Ascending aorta (tissue), 2 donors: Measurements from ENCODE around the gene NHLRC4. TPM values are rescaled to one million over a fixed set of nuclear protein-coding genes. Genes with fewer than 3 reads are reported as not detected.

ENCODE experiments used
- DNase-seq, 2 donors: peaks; one replicate each; pipeline ENCODE4 v3.0.0-alpha.2; 2019; ENCODE audit warnings: low spot score in 2 of 2
- H3K27ac ChIP-seq, 2 donors: fragments of 200-600 bp; sonication (generic); one replicate each; pipeline ENCODE4 v1.5.1; 2016 to 2017; ENCODE audit warnings: mild to moderate bottlenecking in 1 of 2
- H3K27me3 ChIP-seq: fragments of 200-600 bp; sonication (generic); one replicate; pipeline ENCODE4 v1.5.1; 2017
- H3K36me3 ChIP-seq, 2 donors: fragments of 200-600 bp; sonication (generic); one replicate each; pipeline ENCODE4 v1.5.1; 2016
- H3K4me1 ChIP-seq, 2 donors: fragments of 200-600 bp; sonication (generic); one replicate each; pipeline ENCODE4 v1.5.1; 2016 to 2017; ENCODE audit warnings: mild to moderate bottlenecking in 1 of 2
- H3K4me3 ChIP-seq, 2 donors: fragments of 200-600 bp; sonication (generic); one replicate each; pipeline ENCODE4 v1.5.1; 2016 to 2017; ENCODE audit warnings: mild to moderate bottlenecking in 1 of 2
- H3K9me3 ChIP-seq, 2 donors: fragments of 200-600 bp; sonication (generic); one replicate each; pipeline ENCODE4 v1.5.1; 2016
- intact Hi-C: fragments of 100-400 bp; cut with DNase I; formaldehyde crosslinking; loops from one replicate; pipeline ENCODE4 v1.15.1; 2023
- total RNA-seq: library from RNA; depleted of rRNA; stranded (reverse); fragments of >200 nt; gene quantifications from one replicate; pipeline ENCODE4 v1.1.0, GENCODE V29; 2016
- TF ChIP-seq, protein P1 (sequence below), 3 experiments: fragments of 200-600 bp in 2 of 3; fragments of 450-650 bp in 1 of 3; sonication (generic) in 2 of 3; IDR thresholded peaks; one replicate each; pipeline ENCODE4 v1.5.1; 2016 to 2019; ENCODE audit warnings: antibody characterized with exemption in 3 of 3, mild to moderate bottlenecking in 1 of 3, moderate library complexity in 1 of 3

Gene NHLRC4
- total RNA-seq, 1 donor from 2014 or later: not detected

DNA sequence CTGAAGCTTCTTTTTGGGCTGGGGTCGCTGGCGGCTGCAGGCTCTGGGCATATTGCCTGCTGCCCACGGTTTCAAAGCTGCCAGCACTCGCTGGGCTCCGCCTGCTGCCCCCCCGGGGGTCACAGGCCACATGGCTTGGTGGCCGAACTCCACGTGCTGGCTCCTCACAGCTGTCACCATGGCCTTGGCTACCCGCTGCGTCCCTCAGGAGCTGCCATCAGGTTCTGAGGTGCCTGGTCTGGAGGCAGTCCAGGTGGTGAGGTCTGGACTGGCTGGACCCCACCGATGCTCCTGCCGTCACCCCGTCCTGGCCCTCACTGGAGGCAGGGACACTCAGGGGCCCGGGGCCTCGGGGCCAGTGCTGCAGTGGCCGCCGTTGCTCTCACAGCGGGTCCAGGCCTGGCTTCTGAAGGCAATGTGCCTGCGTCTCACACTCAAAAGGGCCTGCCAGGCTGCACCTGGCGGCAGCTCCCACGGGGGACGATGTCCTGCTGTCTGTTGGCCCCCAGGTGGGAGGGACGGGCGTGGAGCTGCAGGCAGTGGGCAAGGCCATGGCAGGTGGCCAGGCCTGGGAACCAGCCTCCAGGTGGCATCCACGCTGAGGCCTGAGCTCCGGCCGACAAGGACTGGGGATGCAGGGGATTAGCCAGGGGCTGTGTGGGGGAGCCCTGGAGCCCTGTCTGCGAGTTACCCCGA, 26.0 kb upstream of the NHLRC4 start:
- H3K36me3 ChIP-seq: peaks cover 0 to 26% of the 10 kb centered on the region in 2 donors
- intact Hi-C loops: no loop called here

DNA sequence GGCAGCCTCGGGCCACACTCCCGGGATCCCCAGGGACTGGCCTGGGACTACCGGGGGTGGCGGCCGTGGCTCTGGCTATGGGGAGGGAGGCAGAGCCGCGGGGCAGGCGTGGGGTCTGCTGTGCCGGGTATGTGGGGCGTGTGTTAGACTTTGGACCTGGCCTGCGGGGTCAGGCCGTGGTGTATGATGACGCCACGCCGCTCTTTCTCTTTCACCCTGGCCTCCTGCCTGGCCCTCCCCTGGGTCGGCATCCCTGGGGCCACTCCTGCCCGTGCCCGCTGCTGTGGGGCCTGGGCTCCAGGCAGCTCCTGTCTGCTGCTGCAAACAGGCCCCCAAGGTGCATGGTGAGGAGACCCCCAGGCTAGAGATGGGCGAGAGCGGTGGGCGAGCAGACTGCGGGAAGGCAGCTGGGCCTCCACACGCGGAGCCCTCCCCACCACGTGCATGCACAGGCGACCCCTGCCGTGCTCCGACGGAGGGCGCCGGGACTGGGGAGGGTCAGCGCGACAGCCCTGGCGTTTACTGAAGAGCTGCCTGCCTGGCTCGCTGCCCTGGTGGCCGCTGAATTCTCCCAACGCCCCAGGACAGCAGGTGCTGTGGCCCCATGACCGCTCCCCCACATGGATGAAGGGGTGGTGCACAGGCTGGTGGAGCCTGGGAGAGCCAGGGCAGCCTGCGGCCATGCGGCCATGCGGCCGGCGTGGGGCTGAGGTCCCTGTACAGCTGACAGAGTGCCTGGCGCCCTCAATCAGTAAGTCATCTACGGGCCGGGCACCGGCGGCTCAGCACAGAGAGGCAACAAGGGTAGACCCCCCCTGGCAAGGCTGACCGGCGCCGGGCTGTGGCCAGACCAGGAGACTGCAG, 23.3 kb upstream of the NHLRC4 start:
- Histone ChIP-seq H3K4me3 (no peak overlapping the region), H3K9me3 (no peaks in the 10 kb centered on the region), H3K36me3 (peaks cover 10 to 28% of the 10 kb centered on the region in 2 donors), H3K27ac (no peak overlapping the region), H3K27me3 (no peaks in the 10 kb centered on the region), H3K4me1 (no peaks in the 10 kb centered on the region)
- no peak for DNase-seq
- intact Hi-C loops: no loop called here
- TF ChIP-seq, protein P1, sequence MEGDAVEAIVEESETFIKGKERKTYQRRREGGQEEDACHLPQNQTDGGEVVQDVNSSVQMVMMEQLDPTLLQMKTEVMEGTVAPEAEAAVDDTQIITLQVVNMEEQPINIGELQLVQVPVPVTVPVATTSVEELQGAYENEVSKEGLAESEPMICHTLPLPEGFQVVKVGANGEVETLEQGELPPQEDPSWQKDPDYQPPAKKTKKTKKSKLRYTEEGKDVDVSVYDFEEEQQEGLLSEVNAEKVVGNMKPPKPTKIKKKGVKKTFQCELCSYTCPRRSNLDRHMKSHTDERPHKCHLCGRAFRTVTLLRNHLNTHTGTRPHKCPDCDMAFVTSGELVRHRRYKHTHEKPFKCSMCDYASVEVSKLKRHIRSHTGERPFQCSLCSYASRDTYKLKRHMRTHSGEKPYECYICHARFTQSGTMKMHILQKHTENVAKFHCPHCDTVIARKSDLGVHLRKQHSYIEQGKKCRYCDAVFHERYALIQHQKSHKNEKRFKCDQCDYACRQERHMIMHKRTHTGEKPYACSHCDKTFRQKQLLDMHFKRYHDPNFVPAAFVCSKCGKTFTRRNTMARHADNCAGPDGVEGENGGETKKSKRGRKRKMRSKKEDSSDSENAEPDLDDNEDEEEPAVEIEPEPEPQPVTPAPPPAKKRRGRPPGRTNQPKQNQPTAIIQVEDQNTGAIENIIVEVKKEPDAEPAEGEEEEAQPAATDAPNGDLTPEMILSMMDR (IDR thresholded peaks at IDR 0.05): no peak

More for the DNA sequence above, 26.0 kb upstream of the NHLRC4 start:
- no peak for DNase-seq
- Histone ChIP-seq H3K9me3 (no peaks in the 10 kb centered on the region), H3K4me3 (no peak overlapping the region), H3K27ac (no peak overlapping the region), H3K4me1 (no peaks in the 10 kb centered on the region), H3K27me3 (no peaks in the 10 kb centered on the region)
- TF ChIP-seq, protein P1 (IDR thresholded peaks at IDR 0.05): no peak

DNA sequence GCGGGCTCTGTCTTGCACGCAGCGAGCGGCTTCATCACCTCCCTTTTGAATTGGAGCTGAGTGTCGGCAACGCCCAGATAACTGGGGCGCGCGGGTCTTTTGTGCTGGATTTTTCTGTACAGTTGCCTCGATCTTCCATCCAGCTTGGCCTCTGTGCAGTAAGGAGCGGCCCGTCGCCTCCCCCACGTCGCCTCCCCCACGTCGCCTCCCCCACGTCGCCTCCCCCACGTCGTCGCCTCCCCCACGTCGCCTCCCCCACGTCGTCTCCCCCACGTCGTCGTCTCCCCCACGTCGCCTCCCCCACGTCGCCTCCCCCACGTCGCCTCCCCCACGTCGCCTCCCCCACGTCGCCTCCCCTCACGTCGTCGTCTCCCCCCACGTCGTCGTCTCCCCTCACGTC, 22.3 kb upstream of the NHLRC4 start:
- Histone ChIP-seq H3K27me3 (no peaks in the 10 kb centered on the region), H3K4me1 (no peaks in the 10 kb centered on the region), H3K27ac (no peak overlapping the region), H3K9me3 (no peaks in the 10 kb centered on the region), H3K36me3 (peaks cover 17 to 37% of the 10 kb centered on the region in 2 donors), H3K4me3 (no peak overlapping the region)
- DNase-seq: no peak
- intact Hi-C loops: no loop called here
- TF ChIP-seq, protein P1 (IDR thresholded peaks at IDR 0.05): no peak

DNA sequence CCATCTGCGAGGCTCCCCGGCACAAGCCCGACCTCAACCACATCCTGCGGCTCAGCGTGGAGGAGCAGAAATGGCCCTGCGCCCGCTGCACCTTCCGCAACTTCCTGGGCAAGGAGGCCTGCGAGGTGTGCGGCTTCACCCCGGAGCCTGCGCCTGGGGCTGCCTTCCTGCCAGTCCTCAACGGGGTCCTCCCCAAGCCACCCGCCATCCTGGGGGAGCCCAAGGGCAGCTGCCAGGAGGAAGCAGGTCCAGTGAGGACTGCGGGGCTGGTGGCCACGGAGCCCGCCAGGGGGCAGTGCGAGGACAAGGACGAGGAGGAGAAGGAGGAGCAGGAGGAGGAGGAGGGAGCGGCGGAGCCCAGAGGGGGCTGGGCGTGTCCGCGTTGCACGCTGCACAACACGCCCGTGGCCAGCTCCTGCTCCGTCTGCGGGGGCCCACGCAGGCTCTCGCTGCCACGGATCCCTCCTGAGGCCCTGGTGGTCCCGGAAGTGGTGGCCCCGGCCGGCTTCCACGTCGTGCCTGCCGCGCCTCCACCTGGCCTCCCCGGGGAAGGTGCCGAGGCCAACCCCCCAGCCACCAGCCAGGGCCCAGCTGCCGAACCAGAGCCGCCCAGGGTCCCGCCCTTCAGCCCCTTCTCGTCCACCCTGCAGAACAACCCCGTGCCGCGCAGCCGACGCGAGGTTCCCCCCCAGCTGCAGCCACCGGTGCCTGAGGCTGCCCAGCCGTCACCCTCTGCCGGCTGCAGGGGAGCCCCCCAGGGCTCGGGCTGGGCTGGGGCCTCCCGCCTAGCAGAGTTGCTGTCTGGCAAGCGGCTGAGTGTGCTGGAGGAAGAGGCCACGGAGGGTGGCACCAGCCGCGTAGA, 19.7 kb upstream of the NHLRC4 start:
- Histone ChIP-seq H3K27me3 (no peaks in the 10 kb centered on the region), H3K4me3 (no peak overlapping the region), H3K4me1 (no peaks in the 10 kb centered on the region), H3K9me3 (no peaks in the 10 kb centered on the region), H3K36me3 (peaks cover 33 to 44% of the 10 kb centered on the region in 2 donors), H3K27ac (no peak overlapping the region)
- TF ChIP-seq, protein P1 (IDR thresholded peaks at IDR 0.05): peak in 1 of 3 experiments; percentile 27
- DNase-seq: no peak
- intact Hi-C loops: no loop called here

DNA sequence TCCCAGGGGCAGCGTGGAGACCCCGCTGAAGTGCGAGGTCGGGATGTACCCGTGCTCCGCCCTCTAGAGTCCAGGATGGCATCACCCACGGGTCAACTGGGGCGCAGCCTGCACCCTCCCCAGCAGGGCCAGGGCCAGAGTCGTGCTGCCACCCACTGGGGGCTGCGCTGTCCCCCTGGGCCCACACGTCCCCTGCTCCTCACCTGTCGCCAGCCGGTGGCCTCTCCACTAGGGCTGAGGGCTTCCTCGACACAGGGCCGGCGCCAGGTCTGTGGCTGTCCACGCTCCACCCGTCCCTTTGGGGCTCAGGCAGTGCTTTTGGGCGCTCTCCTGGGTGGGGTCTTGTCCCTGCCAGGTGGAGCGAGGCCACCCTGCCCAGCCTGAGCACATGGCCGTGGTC, 18.2 kb upstream of the NHLRC4 start:
- no peak for DNase-seq
- intact Hi-C loops: no loop called here

More for the DNA sequence above, 18.2 kb upstream of the NHLRC4 start:
- no peaks in the 10 kb centered on the region for H3K27me3 ChIP-seq
- H3K36me3 ChIP-seq: peaks cover 45 to 57% of the 10 kb centered on the region in 2 donors
- H3K4me3 ChIP-seq: no peak overlapping the region
- no peaks in the 10 kb centered on the region for H3K4me1 ChIP-seq
- H3K27ac ChIP-seq: no peak overlapping the region
- H3K9me3 ChIP-seq: no peaks in the 10 kb centered on the region
- TF ChIP-seq, protein P1 (IDR thresholded peaks at IDR 0.05): no peak
